ENCODE data around the gene CCDC17.

Gene CCDC17

GRCh38 chr1:45623972-45624371, at the start of gene CCDC17:
Gene CCDC17 (minus strand): TSS chr1:45624054. CDS start chr1:45623909, 145 bp downstream.
- DNase-seq: no peak

GRCh38 chr1:45669859-45670655, 46.2 kb upstream of the CCDC17 start:
- no peak for DNase-seq

DNA sequence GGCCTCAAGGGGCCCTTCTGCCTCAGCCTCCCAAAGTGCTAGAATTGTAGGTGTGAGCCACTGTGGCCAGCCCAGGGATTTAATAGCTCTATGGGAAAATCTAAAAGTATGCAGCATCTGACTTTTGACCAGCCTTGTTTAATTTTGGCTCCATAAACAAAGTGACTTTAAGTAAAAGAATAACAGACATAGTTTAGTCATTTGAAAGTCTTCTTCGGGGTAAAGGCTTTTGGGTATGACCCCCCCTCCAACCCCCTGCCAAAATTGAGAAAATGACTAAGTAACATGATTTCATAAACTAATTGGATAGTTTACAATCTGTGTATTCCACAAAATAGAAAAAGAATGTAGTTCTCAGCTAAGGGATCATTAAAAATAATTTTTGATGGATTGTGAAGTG, 45.5 kb upstream of the CCDC17 start:
- no peak for DNase-seq

DNA sequence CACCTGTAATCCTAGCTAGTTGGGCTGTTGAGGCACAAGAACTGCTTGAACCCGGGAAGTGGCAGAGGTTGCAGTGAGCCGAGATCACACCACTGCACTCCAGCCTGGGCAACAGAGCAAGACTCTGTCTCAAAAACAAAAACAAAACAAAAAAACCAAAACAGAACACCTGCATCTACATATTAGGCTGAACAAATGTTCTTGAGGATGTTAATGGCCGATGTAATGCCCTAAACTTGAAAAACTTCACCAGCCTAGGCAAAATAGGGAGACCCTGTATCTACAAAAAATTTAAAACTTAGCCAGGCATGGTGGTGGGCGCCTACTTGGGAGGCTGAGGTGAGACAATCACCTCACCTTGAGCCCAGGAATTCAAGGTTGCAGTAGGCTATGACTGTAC, 44.7 kb upstream of the CCDC17 start:
- DNase-seq: no peak

GRCh38 chr1:45667321-45668111, 43.7 kb upstream of the CCDC17 start:
- no peak for DNase-seq

DNA sequence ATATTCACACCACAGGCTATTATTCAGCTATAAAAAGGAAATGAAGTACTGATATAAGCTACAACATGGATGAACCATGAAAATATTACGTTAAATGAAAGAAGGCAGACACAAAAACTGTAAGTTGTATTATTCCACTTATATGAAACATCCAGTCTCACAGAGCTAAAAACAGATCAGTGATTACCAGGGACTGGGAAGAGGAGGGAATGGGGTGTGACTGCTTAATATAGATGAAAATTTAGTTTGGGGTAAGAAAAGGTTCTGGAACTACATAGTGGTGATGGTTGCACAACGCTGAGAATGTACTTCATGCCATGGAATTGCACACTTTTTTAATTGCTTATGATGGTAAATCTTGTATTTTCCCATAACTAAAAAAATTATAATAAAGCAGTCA, 43.0 kb upstream of the CCDC17 start:
- DNase-seq: no peak

- DNase-seq: no peak
Measured at GRCh38 chr1:45660336-45660735, 36.5 kb upstream of the CCDC17 start.

DNA sequence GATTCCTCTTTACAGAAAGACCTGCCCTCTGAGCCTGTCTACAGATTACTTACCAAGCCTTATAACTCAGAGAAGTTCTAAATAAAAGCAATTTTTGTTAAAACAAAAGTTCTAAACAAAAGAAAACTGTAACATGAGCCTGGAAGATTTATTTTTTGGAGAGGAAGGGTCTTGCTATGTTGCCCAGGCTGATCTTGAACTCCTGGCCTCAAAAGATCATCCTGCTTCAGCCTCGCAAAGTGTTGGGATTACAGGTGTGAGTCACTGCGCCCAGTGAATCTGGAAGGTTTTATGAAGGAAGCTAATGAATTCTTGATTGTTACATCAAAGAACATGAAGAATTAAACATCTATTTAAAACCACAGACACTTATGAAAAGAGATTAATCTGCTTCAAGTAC, 35.4 kb upstream of the CCDC17 start:
- DNase-seq: no peak

DNA sequence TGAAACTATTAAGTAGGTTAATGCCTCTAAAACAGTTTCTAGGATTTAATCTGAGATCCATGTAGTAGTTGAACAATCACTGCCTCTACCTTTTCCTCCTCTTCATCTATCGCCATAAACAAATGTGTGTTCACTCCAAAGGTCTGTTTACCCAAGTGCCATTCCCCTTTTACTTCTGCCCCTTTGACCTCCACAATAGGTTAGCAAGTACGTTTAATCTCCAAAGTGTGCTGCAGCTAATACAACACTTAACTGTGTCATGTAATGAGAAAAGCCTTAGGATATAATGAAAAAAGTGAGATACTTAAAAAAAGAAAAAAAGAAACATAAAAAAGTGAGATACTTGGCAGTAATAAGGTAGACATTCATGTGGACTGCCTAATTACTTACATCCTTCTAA, 34.3 kb upstream of the CCDC17 start:
- no peak for DNase-seq

DNA sequence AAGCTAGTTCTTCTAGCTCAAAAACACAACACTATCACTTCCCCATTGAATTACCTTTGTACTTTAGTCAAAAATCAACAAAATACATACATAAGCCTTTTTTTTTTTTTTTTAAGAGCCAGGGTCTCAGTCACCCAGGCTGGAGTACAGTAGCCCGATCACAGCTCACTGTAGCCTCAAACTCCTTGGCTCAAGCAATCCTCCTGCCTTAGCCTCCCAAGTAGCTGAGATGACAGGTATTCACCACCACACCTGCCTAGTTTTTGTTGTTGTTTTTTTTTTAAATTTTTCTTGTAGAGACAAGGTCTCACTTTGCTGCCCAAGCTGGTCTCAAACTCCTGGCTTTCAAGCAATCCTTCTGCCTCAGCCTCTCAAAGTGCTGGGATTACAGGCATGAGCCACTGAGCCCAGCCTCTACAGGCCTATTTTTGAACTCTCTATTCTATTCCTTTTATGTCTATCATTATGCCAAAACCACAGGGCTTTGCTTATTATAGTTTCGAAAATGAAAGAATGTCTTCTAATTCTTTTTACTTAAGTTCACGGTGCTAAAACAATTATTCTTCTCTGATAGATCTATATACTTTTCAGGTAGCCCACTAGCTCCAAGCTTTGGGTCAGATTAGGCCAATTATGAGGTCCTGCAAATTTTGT, 32.8 kb upstream of the CCDC17 start:
- DNase-seq: no peak

- DNase-seq: no peak
Measured at GRCh38 chr1:45654540-45655280, 30.9 kb upstream of the CCDC17 start.

DNA sequence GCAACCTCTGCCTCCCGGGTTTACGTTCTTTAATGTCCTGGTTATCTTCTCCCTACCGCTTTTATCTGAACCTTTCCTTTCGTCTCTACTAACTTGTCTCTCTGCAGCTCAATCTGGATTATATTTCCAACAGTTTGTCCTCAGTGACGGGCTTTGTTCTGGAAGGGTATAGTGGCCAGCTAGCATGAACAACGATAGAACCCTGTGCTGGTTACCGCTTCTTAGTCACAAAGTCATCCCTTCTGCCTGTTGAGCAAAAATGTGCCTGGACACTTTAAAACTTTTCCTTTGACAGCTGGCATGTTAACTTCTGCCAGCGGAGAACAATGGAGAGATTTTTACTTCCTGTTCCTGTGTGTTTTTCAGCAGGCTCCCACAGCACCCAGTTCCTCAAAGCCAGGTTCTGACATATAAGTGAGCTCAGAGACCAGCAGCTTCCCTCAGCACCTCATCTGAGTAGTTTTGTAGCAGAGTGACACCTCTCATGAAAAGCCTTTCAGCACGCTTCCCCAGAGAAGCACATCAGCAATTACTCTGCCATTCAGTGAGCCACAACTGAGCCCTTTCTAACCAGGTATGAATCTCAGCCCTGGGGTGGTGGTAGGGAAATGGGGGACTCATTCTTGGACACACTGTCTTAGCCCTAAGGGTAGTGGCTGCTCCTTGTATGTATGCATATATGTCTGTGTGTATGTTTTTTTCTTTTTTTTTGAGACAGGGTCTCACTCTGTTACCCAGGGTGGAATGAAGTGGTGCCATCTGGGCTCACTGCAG, 23.6 kb upstream of the CCDC17 start:
- no peak for DNase-seq

- DNase-seq: no peak
Measured at GRCh38 chr1:45644661-45645060, 20.8 kb upstream of the CCDC17 start.

- no peak for DNase-seq
Measured at GRCh38 chr1:45643978-45644377, 20.1 kb upstream of the CCDC17 start.

- no peak for DNase-seq
Measured at GRCh38 chr1:45643321-45643720, 19.5 kb upstream of the CCDC17 start.

DNA sequence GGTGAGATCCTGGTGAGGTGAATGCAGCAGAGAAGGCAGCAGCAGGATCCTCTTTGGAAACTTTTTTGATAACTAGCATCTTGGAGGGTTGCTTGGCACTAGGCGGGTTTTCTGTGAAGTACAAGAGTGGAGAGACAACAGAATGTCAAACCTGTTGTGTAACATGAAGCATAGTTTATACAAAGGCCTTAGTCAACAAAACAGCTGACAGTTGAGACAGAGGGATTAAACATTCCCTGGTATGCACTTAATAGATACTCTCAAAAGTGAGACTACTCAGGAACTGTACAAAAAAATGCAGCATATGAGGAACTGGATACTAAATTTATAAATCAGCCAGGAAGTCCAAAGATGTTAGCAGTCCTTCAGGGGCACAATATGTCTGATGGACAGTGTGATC, 16.4 kb upstream of the CCDC17 start:
- DNase-seq: no peak

DNA sequence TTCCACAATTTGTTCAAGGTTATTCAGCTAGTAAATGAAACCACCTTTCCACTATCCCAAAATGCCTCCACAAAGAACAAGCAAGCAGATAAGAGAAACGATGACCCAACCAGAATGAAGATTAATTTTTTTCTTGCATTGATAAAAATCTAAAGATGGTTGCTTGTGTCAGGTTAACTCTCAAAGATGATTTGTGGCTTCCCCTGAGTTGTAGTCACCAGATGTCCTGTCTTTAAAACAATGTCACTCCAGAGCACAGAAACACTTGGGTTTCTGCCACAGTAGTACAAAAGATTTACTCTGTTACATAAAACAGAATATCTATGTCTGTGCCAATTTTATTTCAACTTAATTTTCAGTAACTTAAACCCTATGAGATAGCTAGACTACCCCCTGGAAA, 11.4 kb upstream of the CCDC17 start:
- DNase-seq: no peak

DNA sequence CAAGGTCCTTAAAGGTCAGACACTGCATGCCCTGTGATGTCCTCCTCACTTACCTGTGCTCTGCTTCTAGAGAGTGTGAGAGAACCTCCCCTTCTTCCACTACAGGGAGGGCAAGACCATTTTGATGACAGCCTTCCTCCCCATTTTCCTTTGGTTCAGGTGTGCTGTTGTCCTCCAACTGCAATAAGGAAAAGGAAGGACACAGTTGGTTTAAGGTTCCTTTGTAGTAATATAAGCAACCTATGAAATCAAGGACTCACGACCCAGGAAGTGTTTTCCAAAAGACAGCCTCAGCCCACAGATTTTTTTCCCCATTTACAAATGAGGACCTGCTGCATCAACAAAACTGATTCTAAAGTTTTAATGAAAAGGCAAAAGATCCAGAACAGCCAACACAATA, 6.6 kb upstream of the CCDC17 start:
- DNase-seq: no peak

GRCh38 chr1:45629035-45629434, 5.2 kb upstream of the CCDC17 start:
- no peak for DNase-seq

GRCh38 chr1:45622524-45623394, 1.1 kb downstream of the CCDC17 start:
- DNase-seq: no peak

GRCh38 chr1:45621895-45622523, 1.8 kb downstream of the CCDC17 start:
- no peak for DNase-seq

Measured in activated T-cell treated with anti-CD3 and anti-CD28 coated beads for 4 hours (primary cell).